Germinal center (tissue), 1 donor: Measurements from ENCODE around the gene PSMB3.

Experiments
- DNase-seq: peaks from one replicate; pipeline ENCODE4 v3.0.0; 2012; ENCODE audit warnings: mixed read lengths, low spot score

The PSMB3 gene

DNA sequence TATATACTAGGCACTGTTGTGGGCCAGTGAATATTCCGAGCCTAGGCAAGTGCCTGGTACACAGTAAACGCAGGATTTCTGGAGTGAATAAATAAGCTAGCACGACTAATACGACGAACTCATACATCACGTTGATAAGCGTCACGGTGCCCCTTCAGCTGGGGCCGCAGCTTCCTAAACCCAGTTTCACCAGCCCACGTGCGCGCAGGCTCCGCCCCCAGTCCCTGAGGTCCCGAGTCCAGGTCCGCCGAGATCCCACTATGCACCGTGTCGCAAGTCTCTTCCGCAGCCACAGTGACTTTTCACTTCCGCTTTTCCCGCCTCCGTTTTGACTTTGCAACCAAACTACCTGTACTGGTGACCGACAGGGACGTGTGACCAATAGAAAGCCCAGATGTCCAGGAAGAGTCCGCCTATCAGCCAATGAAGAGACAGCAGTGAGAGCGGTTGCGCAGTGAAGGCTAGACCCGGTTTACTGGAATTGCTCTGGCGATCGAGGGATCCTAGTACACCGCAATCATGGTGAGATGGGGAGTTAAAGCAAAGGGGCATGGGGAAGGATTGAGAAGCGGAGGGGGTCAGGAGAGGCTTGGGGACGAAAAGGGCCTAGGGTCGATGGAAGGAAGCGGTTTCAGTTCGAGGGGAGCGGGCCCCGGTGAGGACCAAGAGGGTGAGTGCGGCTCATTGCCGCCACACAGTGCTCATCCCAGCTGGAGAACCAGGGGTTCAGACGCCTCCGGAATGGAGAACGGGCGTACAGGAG lies at the start of gene PSMB3:
PSMB3 (plus strand) TSS at position 434 of the 763 bp plus-strand sequence; CDS start at position 520, 86 bp downstream.
- peak; percentile 98 for DNase-seq

DNA sequence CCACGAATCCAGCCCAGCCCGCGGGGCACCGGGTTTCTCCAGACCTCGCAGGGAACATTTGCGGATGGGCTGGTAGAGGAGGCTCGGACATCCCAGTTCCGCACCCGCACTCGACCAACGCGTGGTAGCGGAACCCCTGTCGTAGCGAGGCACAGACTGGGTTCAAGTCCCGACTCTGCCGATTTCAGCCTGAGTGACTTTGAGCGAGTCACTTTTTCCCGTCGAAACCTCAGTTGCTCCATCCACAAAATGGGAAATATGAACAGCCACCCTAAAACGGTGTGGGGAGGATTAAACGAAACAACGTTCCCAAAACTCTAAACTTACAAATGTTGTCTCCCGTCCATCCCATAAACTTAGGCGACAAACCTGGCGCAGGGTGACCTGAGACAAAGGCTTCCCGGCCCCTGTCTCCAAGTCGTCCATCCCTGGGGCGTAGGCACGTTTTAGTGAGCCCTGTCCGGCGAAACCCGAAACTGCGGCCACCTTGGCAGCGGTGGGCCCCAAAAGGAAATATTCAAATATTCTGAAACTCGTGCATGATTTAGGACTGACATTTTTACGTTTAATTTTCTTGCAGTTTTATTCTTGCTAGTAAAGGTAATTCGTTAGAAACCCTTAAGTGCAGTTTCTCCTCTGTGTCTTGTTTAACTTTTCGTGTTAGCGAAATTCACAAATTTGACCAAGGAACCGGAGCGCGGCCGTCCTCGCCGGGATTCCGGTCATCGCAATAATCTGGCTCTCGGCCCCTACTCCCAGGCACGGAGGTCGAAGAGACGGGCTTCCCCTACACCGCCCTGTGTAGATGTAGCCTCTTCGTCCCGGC lies 49.4 kb upstream of the PSMB3 start:
- DNase-seq: peak; percentile 26

DNA sequence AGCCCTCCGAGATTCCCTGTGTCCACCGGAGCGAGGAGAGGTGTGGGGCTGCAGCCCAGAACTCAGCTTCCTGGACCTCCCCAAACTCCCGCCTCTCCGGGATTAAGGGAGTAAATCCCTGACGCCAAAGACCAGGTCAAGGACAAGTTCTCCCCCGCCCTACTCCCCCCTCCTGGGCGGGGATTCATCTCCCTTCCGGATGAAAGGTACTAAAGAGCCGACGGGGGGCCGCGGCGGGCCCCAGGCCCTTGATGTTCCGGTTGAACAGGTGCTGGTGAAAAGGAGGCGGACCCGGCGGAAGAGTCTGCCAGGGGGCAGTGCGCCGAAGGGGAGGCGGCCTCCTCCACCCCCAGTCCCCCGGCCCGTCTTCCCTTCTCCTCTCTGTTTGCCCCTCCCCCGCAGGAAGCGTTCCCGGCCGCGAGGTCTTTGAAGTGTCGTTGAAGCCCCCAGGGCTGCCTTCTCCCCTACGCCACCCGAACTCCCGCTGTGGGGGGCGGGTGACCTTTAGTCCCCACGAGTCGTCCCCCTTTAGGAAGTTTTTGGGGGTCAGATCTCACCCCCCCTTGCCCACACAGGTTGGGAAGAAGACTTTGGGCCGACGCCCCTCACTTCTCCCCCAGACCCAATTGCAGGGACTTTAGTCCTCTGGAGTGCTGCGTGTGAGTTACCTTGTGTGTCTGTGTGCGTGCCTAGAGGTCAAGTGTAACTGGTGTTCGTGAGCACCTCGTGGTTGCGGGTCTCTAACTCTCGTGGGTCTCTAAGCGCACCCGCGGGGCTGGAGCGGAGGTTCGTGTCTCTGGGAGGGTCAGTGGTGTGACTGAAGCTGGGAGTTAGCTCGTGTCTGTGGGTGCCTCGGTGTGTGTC lies 48.6 kb upstream of the PSMB3 start:
- peak; percentile 78 for DNase-seq

DNA sequence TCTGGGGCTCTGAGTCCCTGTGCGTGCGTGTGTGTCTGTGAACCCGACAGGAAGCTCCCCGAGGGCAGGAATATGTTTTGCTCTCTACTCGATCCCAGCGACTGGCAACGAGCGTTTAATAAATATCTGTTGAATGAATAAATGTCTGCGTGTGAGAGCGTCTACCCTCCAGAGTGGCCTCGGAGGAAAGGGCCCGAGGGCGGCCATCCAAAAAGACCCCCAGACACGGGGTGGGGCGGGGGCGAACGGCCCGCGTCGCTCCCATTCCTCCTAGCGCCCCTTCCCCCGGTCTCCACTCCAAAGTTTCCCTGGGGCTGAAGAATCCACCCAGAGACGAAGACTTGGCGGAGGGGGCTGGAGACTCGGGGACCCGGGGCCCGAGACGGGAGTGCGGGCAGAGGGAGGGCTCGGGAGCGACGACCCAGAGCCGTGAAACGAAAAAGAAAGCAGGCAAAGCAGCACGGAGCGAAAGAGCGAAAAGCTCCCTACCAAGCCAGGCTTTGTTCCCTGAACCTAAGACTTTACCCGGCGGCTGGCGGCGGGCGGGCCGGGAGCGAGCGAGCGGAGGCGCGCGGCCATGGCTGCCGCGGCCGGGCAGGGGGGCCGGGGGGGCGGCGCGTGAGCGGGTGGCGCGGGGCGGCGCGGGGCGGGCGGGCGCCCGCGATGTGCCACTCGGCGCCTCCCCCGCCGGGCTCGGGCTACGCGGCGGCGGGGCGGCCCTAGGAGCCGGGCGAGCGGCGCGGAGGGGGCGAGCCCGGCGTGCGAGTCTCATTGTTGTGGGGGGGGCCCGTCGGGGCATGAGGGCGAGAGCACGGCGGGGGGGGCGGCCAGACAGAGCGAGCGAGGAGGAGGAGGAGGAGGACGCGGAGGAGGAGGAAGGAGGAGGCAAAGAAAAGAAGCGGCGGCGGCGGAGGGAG lies 47.7 kb upstream of the PSMB3 start, which contains the start of gene MLLT6:
MLLT6 (plus strand) TSS at position 668 of the 917 bp plus-strand sequence. CDS start 360 bp downstream, outside the sequence.
- DNase-seq: peak; percentile 86

DNA sequence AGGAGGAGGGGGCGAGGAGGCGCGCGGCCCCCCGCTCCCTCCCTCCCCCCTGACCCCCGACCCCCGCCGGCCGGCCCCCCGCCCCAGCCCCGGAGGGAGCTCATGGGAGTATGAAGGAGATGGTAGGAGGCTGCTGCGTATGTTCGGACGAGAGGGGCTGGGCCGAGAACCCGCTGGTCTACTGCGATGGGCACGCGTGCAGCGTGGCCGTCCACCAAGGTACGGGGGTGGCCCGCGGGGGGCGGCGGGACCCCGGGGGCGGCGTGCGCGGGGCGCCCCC lies 47.1 kb upstream of the PSMB3 start:
- no peak for DNase-seq

DNA sequence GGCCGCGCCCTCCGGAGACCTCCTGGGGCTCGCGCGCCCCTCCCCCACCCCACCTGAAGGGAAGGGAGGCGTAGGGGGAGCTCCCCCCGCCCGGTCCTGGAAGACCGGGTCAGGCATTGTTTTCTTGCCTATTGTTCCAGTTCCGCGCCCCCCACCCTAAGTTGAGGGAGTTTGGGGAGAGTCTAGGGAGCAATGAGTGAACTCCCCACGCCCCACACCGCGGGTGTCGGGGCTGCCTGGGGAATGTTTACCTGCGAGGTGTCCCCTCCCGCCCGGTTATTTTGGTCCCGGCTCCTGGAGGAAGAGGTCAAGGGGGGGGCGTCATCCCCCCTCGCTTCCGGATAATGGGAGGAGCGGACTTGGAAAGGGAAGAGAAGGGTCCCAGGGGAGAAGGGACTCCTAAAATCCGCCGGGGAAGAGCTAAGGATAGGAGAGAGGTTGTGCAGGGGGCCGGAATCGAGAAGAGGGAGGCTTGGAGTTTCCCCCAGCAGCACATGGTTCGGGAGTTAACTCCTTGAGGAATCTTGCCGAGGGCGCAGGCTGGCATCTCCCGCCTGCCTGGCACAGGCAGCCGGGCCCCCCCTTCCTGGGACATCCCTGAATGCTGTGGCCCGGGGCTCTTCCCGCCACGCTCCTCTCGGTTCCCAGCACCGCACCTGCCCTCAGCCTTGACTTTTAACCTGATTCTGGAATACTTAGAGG lies 46.6 kb upstream of the PSMB3 start:
- peak; percentile 48 for DNase-seq

DNA sequence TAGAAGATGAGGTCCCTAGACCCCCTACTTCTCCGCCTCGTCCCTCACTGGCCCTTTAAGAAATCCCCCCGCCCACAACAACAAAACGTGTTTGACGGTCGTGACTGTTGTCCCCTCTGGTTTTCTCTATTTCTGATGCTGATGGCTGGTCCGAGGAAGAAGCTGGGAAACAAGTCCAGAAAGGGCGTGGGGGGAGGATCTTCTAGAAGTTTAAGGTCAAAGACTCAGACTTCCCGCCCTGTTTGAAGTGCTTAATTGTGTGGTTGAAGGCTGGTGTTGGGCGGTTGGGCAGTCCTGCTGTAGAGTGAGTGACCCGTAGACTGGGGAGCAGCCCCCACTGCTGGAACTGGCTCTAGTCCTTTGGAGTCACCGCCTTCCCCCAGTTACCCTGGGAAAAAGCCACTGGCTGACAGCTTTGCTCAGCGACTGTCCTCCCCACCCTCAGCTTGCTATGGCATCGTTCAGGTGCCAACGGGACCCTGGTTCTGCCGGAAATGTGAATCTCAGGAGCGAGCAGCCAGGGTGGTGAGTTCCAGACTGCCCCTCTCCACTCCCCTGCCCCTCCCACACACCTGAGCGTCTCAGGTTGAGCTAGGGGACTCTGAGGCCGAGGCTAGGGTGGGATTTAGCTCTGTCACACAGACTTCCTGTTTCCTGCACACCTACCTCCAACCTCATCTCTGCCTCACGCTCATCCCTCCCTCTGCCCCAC lies 45.9 kb upstream of the PSMB3 start:
- DNase-seq: peak; percentile 40

DNA sequence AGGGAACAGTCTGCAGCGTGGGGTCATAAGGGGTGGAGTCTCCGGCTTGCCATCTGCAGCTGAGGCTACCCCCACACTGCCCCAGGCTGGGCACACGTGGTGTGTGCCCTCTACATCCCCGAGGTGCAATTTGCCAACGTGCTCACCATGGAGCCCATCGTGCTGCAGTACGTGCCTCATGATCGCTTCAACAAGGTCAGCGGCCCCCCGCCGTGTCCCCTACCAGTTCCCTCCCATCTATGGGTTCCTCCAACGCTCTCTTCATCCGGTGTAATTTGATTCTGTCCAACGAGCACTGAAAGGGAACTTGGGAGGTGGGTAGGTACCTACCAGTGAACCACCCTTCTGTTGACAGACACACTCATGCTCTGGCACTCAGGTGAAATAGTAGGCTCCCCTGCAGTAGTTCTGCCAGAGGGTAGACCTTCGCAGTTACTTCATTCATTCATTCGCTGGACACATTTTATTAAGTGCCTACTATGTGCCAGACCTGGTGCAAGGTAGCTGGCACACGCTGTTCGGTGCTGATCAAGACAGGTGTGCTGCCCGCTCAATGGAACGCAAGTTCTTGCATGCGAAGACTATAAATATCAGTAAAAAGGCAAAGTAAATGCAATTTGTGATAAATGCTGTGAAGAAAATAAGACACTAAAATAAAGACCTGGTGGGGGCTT lies 44.7 kb upstream of the PSMB3 start:
- no peak for DNase-seq

DNA sequence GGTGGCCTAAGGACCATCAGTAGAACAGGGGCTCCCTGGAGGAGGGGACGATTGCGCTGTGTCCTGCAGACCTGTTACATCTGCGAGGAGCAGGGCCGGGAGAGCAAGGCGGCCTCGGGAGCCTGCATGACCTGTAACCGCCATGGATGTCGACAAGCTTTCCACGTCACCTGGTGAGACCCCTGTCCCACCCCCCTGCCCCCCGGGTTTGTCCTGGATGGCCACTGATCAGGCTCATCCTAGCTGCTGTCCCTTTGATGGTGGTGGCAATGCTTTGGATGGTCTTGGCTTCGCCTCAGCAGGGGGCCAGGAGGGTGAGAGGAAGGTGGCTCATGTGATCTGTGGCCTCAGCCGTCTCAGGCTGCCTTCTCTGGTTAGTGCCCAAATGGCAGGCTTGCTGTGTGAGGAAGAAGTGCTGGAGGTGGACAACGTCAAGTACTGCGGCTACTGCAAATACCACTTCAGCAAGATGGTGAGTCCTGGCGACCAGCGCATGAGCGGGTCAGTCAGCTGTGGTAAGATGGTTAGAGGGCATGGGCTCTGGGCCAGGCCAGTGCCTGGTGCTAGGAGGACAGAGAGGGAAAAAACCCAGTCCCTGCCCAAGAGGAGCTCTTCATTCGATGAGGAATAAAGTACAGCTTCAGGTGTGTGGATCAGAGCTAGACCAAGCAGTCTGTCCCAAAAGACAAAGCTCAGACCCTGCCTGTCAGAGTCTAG lies 43.3 kb upstream of the PSMB3 start:
- no peak for DNase-seq

DNA sequence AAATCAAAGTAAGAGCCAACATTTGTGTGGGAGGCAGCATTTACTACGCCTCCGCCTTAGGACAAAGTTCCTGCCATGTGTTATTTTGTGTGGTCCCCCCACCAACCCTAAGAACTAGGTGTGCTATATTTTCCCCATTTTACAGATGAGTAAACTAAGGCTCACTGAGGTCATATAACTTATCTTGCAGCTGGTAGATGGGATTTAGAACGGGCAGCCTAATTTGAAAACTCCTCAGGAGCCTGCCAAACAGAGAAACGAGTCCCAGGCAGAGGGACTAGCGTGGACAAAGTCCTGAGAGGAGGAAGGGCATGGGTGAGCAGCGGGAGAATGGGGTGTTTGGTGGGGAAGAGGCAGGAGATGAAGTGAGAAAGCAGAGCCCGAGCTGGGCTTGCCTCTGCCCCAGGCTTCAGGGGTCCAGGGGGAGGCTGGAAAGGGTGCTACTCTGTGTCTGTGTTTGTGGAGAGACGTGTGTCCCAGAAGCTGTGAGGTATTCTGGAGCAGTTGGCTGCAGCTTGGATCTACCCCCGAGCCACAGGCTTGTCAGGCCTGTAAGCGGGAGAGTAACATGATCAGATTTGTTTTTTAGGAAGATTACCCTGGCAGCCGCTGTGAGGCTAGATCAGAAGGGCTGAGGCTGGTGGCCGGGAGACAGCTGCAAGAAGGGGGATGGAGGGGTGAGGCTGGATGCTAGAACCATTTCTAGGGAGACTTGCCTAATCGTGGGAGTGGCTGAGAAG lies 42.5 kb upstream of the PSMB3 start:
- no peak for DNase-seq

DNA sequence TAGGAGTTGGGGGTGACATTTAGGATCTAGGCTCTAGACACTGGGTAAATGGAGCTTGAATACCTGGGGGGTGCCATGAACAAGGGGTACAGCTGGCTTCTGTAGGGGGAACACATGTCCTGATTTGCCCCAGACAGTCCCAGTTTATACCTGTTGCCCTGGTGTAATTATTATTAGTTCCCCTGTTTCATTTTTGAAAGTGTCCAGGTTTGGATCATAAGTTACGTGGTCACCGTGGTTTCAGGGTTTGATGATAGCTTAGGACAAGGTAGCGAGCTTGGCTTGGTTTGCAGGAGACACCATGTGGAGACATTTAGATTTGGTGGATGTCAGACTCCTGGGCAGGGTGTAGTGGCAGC lies 42.0 kb upstream of the PSMB3 start:
- DNase-seq: no peak

DNA sequence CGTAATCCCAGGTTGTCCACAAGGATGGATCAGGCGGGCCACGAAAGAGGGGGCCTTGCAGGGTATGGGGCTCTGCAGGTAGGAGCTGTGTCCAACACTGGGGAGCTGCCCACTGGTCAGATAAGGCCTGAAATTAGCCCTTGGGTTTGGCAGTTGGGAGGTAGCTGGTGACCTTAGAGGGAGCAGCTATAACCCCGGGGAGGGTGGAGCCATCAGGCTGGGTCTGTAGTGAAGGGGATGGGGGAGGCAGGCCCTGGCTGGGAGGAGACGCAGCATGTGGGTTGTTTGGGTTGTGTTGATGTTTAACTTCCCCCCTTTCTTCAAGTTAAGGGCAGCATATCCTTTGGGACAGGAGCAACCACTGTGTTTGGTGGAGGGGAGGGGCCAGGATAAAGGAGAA lies 41.6 kb upstream of the PSMB3 start:
- DNase-seq: no peak

DNA sequence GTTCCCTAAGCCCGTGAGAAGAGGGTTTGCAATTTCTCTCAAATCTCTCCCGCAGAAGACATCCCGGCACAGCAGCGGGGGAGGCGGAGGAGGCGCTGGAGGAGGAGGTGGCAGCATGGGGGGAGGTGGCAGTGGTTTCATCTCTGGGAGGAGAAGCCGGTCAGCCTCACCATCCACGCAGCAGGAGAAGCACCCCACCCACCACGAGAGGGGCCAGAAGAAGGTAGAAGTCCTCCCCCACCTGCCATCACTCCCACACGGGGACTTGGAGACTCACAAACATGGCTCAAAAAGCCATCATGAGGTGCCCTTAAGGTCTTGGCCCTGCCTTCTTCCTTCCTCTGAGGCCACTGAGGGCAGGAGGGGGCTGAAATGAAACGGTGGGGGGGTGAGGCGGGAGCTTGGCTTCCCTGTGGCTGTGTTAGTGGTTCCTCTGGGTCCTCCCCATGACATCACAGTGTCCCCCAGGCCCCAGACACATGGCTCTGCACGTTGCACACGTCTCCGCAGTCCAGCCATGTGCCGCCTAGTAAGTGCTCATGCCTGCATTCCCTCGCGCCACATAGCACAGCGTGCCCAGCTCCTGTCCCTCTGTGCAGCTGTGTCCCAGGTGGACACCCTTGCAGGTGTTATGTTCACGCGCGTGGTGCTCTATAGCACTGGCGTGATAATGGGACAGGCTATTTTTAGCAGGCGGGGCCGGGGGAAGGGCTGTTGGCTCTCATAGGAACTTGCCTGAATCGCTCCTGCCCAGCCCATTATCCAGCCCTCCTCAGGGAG lies 40.6 kb upstream of the PSMB3 start:
- DNase-seq: no peak

DNA sequence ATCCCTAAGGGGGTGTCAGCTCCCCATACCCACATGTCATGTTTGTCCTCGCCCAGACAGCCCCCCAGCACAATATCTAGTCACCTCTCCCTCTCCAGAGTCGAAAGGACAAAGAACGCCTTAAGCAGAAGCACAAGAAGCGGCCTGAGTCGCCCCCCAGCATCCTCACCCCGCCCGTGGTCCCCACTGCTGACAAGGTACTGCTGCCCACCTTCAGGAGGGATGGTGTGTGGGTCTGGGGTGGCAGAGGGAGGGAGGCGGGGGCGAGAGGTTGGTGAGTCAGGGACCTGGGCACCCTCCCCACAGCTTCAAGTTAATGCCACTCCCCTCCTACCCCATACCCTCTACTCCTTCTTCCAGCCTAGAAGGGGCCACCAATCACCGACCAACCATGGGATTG lies 39.9 kb upstream of the PSMB3 start:
- DNase-seq: no peak

DNA sequence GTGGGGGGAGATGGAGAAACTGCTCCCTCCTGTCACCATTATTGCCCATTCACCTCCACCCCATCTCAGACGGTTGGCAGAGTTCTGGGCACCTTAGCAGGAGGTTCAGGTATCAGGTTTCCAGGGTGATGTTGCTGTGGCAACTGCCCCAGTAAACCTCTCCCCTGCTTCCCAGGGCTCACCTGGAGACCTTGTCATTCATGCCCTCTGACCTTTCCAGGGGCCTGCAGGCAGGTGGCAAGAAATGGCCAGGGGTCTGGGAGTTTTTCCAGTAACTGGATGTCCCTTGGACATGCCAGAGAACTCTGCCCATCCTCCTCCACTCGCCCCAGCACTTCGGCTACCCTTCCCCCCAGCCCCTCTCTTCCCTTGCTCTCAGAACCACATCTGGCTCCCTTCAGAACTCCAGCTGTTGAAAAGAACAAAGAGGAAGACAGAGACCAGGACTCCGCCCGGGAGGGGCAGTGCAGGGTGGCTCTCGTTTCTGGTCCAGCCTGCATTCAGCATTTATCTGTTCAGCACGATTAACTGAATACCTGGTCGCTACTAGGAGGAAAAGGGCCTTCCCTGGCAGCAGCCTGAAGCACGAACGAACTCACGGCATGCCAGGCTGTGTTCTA lies 39.0 kb upstream of the PSMB3 start:
- no peak for DNase-seq

DNA sequence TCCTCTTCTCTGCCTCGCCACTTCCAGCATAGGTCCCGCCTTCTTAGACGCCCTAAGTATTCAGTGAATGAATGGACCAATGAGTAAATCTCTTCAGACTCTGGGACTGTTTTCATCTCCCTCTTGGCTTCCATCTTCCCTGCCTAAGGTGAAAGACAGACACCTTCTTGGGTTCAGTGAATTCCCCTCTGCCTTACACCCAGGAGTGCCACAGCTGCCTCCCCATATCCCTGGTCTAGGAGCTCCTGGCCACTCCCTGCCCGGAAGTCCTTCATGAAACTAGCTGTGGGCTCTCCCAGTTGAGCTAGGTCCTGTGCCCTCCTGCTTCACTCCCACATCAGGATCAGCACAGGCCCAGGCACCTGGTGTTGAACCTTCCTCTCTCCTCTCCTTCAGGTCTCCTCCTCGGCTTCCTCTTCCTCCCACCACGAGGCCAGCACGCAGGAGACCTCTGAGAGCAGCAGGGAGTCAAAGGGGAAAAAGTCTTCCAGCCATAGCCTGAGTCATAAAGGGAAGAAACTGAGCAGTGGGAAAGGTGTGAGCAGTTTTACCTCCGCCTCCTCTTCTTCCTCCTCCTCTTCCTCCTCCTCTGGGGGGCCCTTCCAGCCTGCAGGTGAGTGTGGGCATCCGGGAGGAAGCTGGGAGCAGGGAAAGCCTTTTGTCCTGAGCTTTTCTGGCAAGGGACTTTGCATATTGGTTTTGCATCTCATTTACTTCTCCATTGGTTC lies 37.2 kb upstream of the PSMB3 start:
- no peak for DNase-seq
